Tibial nerve (tissue), 4 donors: ENCODE data around the gene ADK.

Experiments
- CTCF ChIP-seq, 5 experiments: fragments of 200-600 bp in 3 of 5; fragments of 450-650 bp in 2 of 5; sonication (generic) in 3 of 5; IDR thresholded peaks; one replicate each; pipeline ENCODE4 v1.5.1; 2016 to 2019; ENCODE audit warnings: antibody characterized with exemption in 5 of 5, mild to moderate bottlenecking in 3 of 5, moderate library complexity in 2 of 5
- EP300 ChIP-seq, 2 donors: sonication (generic); formaldehyde crosslinking; IDR thresholded peaks; one replicate each; pipeline ENCODE4 v1.6.1; 2017; ENCODE audit warnings: antibody characterized with exemption in 2 of 2, mild to moderate bottlenecking in 1 of 2
- POLR2A ChIP-seq, 2 donors: fragments of 450-650 bp; IDR thresholded peaks; one replicate each; pipeline ENCODE4 v1.6.1; 2017; ENCODE audit warnings: antibody characterized with exemption in 2 of 2, mild to moderate bottlenecking in 2 of 2, moderate library complexity in 2 of 2

DNA sequence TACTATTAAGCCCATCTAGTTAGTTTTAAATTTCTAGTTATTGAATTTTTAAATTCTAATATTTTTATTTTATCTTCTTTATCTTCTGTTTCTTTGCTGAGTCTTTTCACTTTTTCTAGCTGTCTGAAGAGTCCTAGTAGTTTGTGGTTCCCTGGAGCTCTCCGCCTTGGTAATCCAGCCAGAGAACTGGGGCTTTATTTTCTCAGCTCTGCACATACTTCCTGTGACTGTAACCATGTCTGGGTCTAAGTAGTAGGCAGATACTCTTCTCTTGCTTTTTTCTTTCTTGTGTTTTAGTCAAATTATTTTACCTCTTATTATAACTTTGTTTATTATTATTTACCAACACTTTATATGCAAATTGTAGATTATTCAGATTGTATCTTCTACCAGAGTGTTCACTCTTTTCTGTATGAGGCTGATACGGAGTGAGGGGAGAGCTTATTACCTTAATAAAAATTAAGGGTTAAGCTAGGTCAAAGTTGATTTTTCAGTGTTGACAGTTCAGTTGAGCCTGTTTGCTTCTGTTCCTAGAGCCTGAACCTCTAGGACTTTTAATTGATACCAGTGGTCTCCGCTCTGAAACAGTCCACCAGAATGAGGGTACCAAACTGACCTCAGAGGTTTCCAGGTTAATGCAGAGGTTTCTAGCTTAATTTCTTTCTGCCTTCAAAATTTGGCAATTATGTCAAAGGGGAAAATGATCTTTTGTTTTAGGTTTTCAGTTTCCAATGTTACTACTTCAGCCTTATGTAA is 155.4 kb downstream of the ADK start:
- TF ChIP-seq CTCF (IDR thresholded peaks at IDR 0.05) = no peak
- no peak for TF ChIP-seq EP300 (IDR thresholded peaks at IDR 0.05)
- no peak for TF ChIP-seq POLR2A (IDR thresholded peaks at IDR 0.05)
